Measurements from ENCODE around the gene TNRC18. TPM values are rescaled to one million over a fixed set of nuclear protein-coding genes. Genes with fewer than 3 reads are reported as not detected.
A peak's percentile ranks its signal among the peaks of the same experiment; 100 is the strongest.
"Not testable (repeated sequence)": the region's sequence is repeated elsewhere in the genome, so short reads cannot be mapped to it uniquely, and the experiment has no call there.

TNRC18 gene
- polyA plus RNA-seq, 1 of the 3 experiments (the other 2 are of a cell fraction), result 34.4 TPM

DNA sequence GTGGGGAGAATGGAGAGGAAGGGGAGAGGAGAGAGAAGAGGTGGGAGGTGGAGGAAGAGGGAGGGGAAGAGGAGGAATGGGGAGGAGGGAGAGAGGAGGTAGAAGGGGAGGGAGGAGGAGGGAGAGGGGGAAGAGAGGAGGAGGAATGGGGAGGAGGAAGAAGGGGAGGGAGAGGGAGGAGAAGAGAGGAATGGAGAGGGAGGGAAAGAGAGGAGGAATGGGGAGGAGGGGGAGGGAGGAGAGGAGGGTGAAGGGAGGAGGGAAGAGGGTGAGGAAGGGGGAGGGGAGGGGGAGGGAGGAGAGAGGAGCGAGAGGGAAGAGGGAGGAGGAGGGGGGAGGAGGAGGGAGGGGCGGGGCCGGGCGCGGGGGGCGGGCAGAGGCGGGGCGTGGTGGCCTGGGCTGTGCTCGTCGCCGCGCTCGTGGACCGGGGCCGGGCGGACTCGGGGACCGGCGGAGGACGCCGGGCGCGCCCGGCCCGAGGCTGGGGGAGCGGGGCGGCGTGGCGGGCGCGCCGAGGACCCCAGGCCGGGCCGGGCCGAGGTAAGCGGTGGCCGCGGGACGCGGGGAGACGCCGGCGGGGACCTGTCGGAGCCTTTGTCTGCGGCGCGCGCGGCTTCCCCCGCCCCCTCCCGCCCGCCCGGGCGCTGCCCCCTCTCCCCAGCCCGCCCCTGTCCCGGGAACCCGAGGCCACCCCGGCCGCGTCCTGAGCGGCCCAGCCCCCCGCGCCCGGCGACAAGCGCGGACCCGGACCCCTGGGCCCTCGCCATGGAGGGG is 140.9 kb downstream of the TNRC18 start, which contains the start of gene SLC29A4:
Gene SLC29A4 (plus strand): TSS at position 401 of the 774 bp plus-strand sequence. CDS start 4,874 bp downstream, outside the sequence.
- 4% methylated on average over 15 of the region's 69 CpGs for WGBS (ENCODE audit: low lambda C conversion rate)
- peak within 1 kb of the TSS; percentile 63 to 66 for H3K4me3 ChIP-seq (ENCODE audit: low read depth in 2 of 2, low read length in 1 of 2)
- H3K9me2 ChIP-seq, result no peaks in the 10 kb centered on the region
- H3K27me3 ChIP-seq (ENCODE audit: insufficient read depth), result no peaks in the 10 kb centered on the region
- H3K9ac ChIP-seq, result peak within 1 kb of the TSS; percentile 65
- no peaks in the 10 kb centered on the region for H3K36me3 ChIP-seq (replicated peaks in 1 of 2; ENCODE audit: control insufficient read depth in 1 of 2, insufficient read depth in 2 of 2, low read length in 1 of 2)
- ChIA-PET POLR2A (interaction anchor here (3.3 kb wide), 1 partner anchor 42 kb away, joined by 25 read pairs; no protein-coding TSS in a partner anchor), CTCF (interaction anchor here (7.3 kb wide), 1 partner anchor 42 kb away, joined by 113 read pairs; no protein-coding TSS in a partner anchor)
- no peak for TF ChIP-seq ELF1 (IDR thresholded peaks at IDR 0.05)
- TF ChIP-seq MXI1 (IDR thresholded peaks at IDR 0.05; ENCODE audit: low read depth, low read length), result 0 out of 2 replicates have a peak, but pooled peaks have one; percentile 20
- no peaks in the 10 kb centered on the region for H3K9me3 ChIP-seq
- peaks cover 22% of the 10 kb centered on the region for H3F3A ChIP-seq (replicated peaks; ENCODE audit: insufficient read depth)
- no peaks in the 10 kb centered on the region for H3K79me2 ChIP-seq (ENCODE audit: insufficient read depth)
- H3K4me2 ChIP-seq, result peak within 1 kb of the TSS; percentile 98
- H3K4me1 ChIP-seq (ENCODE audit: control insufficient read depth in 1 of 2, insufficient read depth in 2 of 2, low read depth in 1 of 2, low read length in 1 of 2), result peaks cover 4 to 16% of the 10 kb centered on the region in 2 experiments; a peak in 1 of 4 replicates
- H3K27ac ChIP-seq (ENCODE audit: low read depth in 2 of 2, low read length in 1 of 2), result peak within 1 kb of the TSS in 1 of 2 experiments; percentile 87; a peak in 2 of 4 replicates
- 0 out of 2 replicates have a peak, but pooled peaks cover 3% of the 10 kb centered on the region for H4K20me1 ChIP-seq (ENCODE audit: insufficient read depth)
- DNase-seq, result peak; percentile 87
- no peak within 1 kb of the TSS for H2AFZ ChIP-seq (ENCODE audit: low read depth)

- H3K4me3 ChIP-seq (ENCODE audit: low read depth in 2 of 2, low read length in 1 of 2); CTCF ChIA-PET; H3K9me3 ChIP-seq; H4K20me1 ChIP-seq (ENCODE audit: insufficient read depth); H3K27ac ChIP-seq (ENCODE audit: low read depth in 2 of 2, low read length in 1 of 2); POLR2A ChIA-PET; H3K9ac ChIP-seq; H3K9me2 ChIP-seq; H3K79me2 ChIP-seq (ENCODE audit: insufficient read depth); H3K4me2 ChIP-seq; H3K27me3 ChIP-seq (ENCODE audit: insufficient read depth); H2AFZ ChIP-seq (ENCODE audit: low read depth); DNase-seq; H3K36me3 ChIP-seq (replicated peaks in 1 of 2; ENCODE audit: control insufficient read depth in 1 of 2, insufficient read depth in 2 of 2, low read length in 1 of 2): not testable (repeated sequence)
- H3F3A ChIP-seq (replicated peaks; ENCODE audit: insufficient read depth), result peaks cover 22% of the 10 kb centered on the region
- 83% methylated on average over 19 of the region's 19 CpGs for WGBS (ENCODE audit: low lambda C conversion rate)
- peaks cover 4 to 18% of the 10 kb centered on the region in 2 experiments; a peak in 1 of 4 replicates for H3K4me1 ChIP-seq (ENCODE audit: control insufficient read depth in 1 of 2, insufficient read depth in 2 of 2, low read depth in 1 of 2, low read length in 1 of 2)
Observed at GRCh38 chr7:5281598-5282500, 141.8 kb downstream of the TNRC18 start.

GRCh38 chr7:5279734-5280133 is 143.9 kb downstream of the TNRC18 start:
- DNase-seq, result no peak
- Histone ChIP-seq H3K9ac (no peak overlapping the region), H3K27me3 (ENCODE audit: insufficient read depth) (peaks cover 7% of the 10 kb centered on the region; the same call in 1 of the 2 replicates), H3K36me3 (replicated peaks in 1 of 2; ENCODE audit: control insufficient read depth in 1 of 2, insufficient read depth in 2 of 2, low read length in 1 of 2) (no peaks in the 10 kb centered on the region), H3K79me2 (ENCODE audit: insufficient read depth) (no peaks in the 10 kb centered on the region), H3K4me2 (no peak overlapping the region), H2AFZ (ENCODE audit: low read depth) (no peak overlapping the region), H3K27ac (ENCODE audit: low read depth in 2 of 2, low read length in 1 of 2) (no peak overlapping the region), H3K9me2 (no peaks in the 10 kb centered on the region), H3F3A (replicated peaks; ENCODE audit: insufficient read depth) (peaks cover 22% of the 10 kb centered on the region), H3K9me3 (no peaks in the 10 kb centered on the region), H3K4me3 (ENCODE audit: low read depth in 2 of 2, low read length in 1 of 2) (no peak overlapping the region), H4K20me1 (ENCODE audit: insufficient read depth) (no peaks in the 10 kb centered on the region), H3K4me1 (ENCODE audit: control insufficient read depth in 1 of 2, insufficient read depth in 2 of 2, low read depth in 1 of 2, low read length in 1 of 2) (peaks cover 4 to 28% of the 10 kb centered on the region in 2 experiments; a peak in 1 of 4 replicates)
- POLR2A ChIA-PET, result no interaction called here
- CTCF ChIA-PET, result interaction anchor here (3.2 kb wide), 1 partner anchor 39 kb away, joined by 19 read pairs; no protein-coding TSS in a partner anchor
- no peak for TF ChIP-seq NFIC (IDR thresholded peaks at IDR 0.05; ENCODE audit: borderline replicate concordance)
- no peak for TF ChIP-seq JUND (IDR thresholded peaks at IDR 0.05)
- TF ChIP-seq ZBTB33 (IDR thresholded peaks at IDR 0.05; ENCODE audit: borderline replicate concordance, low read depth), result no peak
- TF ChIP-seq USF2 (IDR thresholded peaks at IDR 0.05; ENCODE audit: borderline replicate concordance, low read depth, low read length), result no peak
- 90% methylated on average over 4 of the region's 4 CpGs for WGBS (ENCODE audit: low lambda C conversion rate)

Measured in SK-N-SH (cell line).